GM19328 (cell line): ENCODE results near the gene TBC1D9.

Experiments
- ATAC-seq: cut with Tn5 transposase; IDR thresholded peaks from one replicate; pipeline ENCODE4 v1.9.1; 2021; ENCODE audit warnings: mild to moderate bottlenecking, moderate library complexity; ENCODE audit not compliant: unreplicated experiment

The TBC1D9 gene

GRCh38 chr4:140725556-140725955 is 30.6 kb downstream of the TBC1D9 start:
- ATAC-seq: no peak

- ATAC-seq: no peak
Measured at GRCh38 chr4:140724760-140725159, 31.4 kb downstream of the TBC1D9 start.

GRCh38 chr4:140720387-140721304 is 35.5 kb downstream of the TBC1D9 start:
- ATAC-seq: peak; percentile 51

GRCh38 chr4:140719686-140720085 is 36.5 kb downstream of the TBC1D9 start:
- peak; percentile 35 for ATAC-seq

- ATAC-seq: no peak
Measured at GRCh38 chr4:140719022-140719421, 37.2 kb downstream of the TBC1D9 start.

GRCh38 chr4:140718241-140718952 is 37.8 kb downstream of the TBC1D9 start:
- ATAC-seq: no peak

GRCh38 chr4:140717313-140717712 is 38.9 kb downstream of the TBC1D9 start:
- ATAC-seq: no peak

- no peak for ATAC-seq
Measured at GRCh38 chr4:140715119-140715518, 41.1 kb downstream of the TBC1D9 start.

- no peak for ATAC-seq
Measured at GRCh38 chr4:140711910-140712309, 44.3 kb downstream of the TBC1D9 start.

GRCh38 chr4:140710908-140711622 is 45.1 kb downstream of the TBC1D9 start:
- no peak for ATAC-seq

GRCh38 chr4:140707325-140707724 is 48.9 kb downstream of the TBC1D9 start:
- ATAC-seq: no peak

- ATAC-seq: no peak
Measured at GRCh38 chr4:140706665-140707064, 49.5 kb downstream of the TBC1D9 start.

GRCh38 chr4:140706276-140706625 is 49.9 kb downstream of the TBC1D9 start:
- no peak for ATAC-seq

- no peak for ATAC-seq
Measured at GRCh38 chr4:140705625-140706275, 50.4 kb downstream of the TBC1D9 start.

GRCh38 chr4:140704964-140705363 is 51.2 kb downstream of the TBC1D9 start:
- ATAC-seq: peak; percentile 48

GRCh38 chr4:140704392-140704960 is 51.7 kb downstream of the TBC1D9 start:
- ATAC-seq: peak; percentile 16

- ATAC-seq: no peak
Measured at GRCh38 chr4:140703463-140703862, 52.7 kb downstream of the TBC1D9 start.

- no peak for ATAC-seq
Measured at GRCh38 chr4:140702096-140702757, 54.0 kb downstream of the TBC1D9 start.

GRCh38 chr4:140701071-140701470 is 55.1 kb downstream of the TBC1D9 start:
- no peak for ATAC-seq
